C4-2B (cell line): ENCODE measurements around the gene DIPK1A.

Experiments used
- ZFX ChIP-seq: fragments of 450-650 bp; IDR thresholded peaks from 2 replicates; pipeline ENCODE4 v1.6.1; 2017
- TF ChIP-seq, protein P1 (sequence below): fragments of 450-650 bp; conservative IDR thresholded peaks from 2 replicates; pipeline ENCODE4 v1.5.1; 2017; ENCODE audit warnings: mild to moderate bottlenecking

DNA sequence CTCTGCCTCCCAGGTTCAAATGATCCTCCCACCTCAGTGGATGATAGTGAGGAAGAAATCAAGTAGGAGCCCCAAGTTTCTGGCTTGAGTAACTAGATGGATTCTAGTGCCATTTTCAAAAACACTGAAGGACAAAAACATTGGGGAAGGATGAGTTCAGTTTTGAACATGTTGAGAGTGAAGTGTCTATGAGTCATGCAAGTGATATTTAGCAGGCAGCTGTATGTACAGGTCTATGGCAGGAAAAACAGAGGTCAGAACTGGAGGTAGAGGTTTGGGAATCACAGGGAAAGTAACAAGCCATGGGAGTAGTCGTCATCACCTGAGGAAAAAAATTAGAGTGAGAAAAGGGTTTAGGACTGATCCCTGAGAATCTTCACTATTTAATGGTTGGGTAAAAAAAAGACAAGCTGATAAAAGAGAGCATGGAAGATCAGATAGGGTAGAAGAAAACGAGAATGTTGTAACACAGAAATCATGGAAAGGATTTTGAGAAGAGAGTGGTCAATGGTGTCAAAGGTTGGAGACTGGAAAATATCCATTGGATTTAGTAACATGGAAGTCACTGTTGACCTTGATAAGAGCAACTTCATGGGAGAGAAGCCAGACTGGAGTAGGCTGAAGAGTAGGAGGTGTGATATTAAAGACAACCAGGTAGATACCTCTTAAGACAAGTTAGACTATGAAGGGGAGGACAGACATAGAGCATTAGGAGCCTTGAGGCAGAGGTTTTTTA is 53.1 kb downstream of the DIPK1A start:
- TF ChIP-seq, protein P1, sequence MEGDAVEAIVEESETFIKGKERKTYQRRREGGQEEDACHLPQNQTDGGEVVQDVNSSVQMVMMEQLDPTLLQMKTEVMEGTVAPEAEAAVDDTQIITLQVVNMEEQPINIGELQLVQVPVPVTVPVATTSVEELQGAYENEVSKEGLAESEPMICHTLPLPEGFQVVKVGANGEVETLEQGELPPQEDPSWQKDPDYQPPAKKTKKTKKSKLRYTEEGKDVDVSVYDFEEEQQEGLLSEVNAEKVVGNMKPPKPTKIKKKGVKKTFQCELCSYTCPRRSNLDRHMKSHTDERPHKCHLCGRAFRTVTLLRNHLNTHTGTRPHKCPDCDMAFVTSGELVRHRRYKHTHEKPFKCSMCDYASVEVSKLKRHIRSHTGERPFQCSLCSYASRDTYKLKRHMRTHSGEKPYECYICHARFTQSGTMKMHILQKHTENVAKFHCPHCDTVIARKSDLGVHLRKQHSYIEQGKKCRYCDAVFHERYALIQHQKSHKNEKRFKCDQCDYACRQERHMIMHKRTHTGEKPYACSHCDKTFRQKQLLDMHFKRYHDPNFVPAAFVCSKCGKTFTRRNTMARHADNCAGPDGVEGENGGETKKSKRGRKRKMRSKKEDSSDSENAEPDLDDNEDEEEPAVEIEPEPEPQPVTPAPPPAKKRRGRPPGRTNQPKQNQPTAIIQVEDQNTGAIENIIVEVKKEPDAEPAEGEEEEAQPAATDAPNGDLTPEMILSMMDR, result no peak
- no peak for TF ChIP-seq ZFX
